Smooth muscle cell (in vitro differentiated cells): ENCODE results near the gene TDRD1. TPM values are rescaled to one million over a fixed set of nuclear protein-coding genes. Genes with fewer than 3 reads are reported as not detected.
A peak's percentile ranks its signal among the peaks of the same experiment; 100 is the strongest.

Experiments used
- DNase-seq: peaks from one replicate; lab custom pipeline; 2025; ENCODE audit not compliant: unreplicated experiment; lab: John Stamatoyannopoulos, UW
- H2AFZ ChIP-seq: fragments of 200-600 bp; sonication (generic); 2 replicates; pipeline ENCODE4 v1.6.0; 2016; ENCODE audit warnings: antibody characterized with exemption, low read depth, mild to moderate bottlenecking
- H3F3A ChIP-seq: fragments of 200-600 bp; sonication (generic); 2 replicates; pipeline ENCODE4 v1.6.0; 2017; ENCODE audit warnings: antibody characterized with exemption, low read depth
- H3K27ac ChIP-seq: fragments of 200-600 bp; sonication (generic); 2 replicates; pipeline ENCODE4 v1.5.1; 2016; ENCODE audit warnings: low read depth, mild to moderate bottlenecking
- H3K27me3 ChIP-seq: fragments of 200-600 bp; sonication (generic); 2 replicates; pipeline ENCODE4 v1.6.1; 2016; ENCODE audit warnings: low read depth, mild to moderate bottlenecking
- H3K36me3 ChIP-seq: fragments of 200-600 bp; sonication (generic); 2 replicates; pipeline ENCODE4 v1.5.1; 2016; ENCODE audit warnings: low read depth
- H3K4me1 ChIP-seq: fragments of 200-600 bp; sonication (generic); 2 replicates; pipeline ENCODE4 v1.5.1; 2016; ENCODE audit warnings: low read depth
- H3K4me2 ChIP-seq: fragments of 200-600 bp; sonication (generic); 2 replicates; pipeline ENCODE4 v1.6.0; 2016; ENCODE audit warnings: mild to moderate bottlenecking
- H3K4me3 ChIP-seq: fragments of 200-600 bp; sonication (generic); 2 replicates; pipeline ENCODE4 v1.5.1; 2016; ENCODE audit warnings: mild to moderate bottlenecking
- H3K79me2 ChIP-seq: fragments of 200-600 bp; sonication (generic); 2 replicates; pipeline ENCODE4 v1.6.0; 2016; ENCODE audit warnings: low read depth, mild to moderate bottlenecking
- H3K9ac ChIP-seq: fragments of 200-600 bp; sonication (generic); 2 replicates; pipeline ENCODE4 v1.6.0; 2016; ENCODE audit warnings: low read depth
- H3K9me3 ChIP-seq: fragments of 200-600 bp; sonication (generic); replicated peaks from 2 replicates; pipeline ENCODE4 v1.5.1; 2016; ENCODE audit warnings: low read depth
- H4K20me1 ChIP-seq: fragments of 200-600 bp; sonication (generic); 2 replicates; pipeline ENCODE4 v1.6.0; 2016; ENCODE audit warnings: low read depth
- WGBS: methylation state at CpG from one replicate; pipeline ENCODE4 v1.1.7; 2016; ENCODE audit warnings: low lambda C conversion rate; 5-methylcytosine and 5-hydroxymethylcytosine counted together
- polyA plus RNA-seq: library from polyadenylated mRNA; unstranded; fragments of >200 nt; fragmentation: Nextera tagmentation; extraction: Ambion mirVana; gene quantifications from 2 replicates; pipeline ENCODE4 v1.2.1, GENCODE V29; 2016
- total RNA-seq: library from RNA; depleted of rRNA; stranded (reverse); fragments of >200 nt; gene quantifications from 2 replicates; pipeline ENCODE4 v1.2.3, GENCODE V29; 2014
- TF ChIP-seq, protein P1 (sequence below): fragments of 200-600 bp; sonication (generic); IDR thresholded peaks from 2 replicates; pipeline ENCODE4 v1.5.1; 2017; ENCODE audit warnings: borderline replicate concordance, mild to moderate bottlenecking, antibody characterized with exemption; ENCODE audit not compliant: insufficient read depth, poor library complexity, severe bottlenecking

TDRD1 gene
- total and polyA plus RNA-seq, 2 experiments from 2014 or later: not detected

- peaks cover 35% of the 10 kb centered on the region for H4K20me1 ChIP-seq
- H3K79me2 ChIP-seq: peaks cover 45% of the 10 kb centered on the region
- no peaks in the 10 kb centered on the region for H3K27me3 ChIP-seq
- H3K4me3 ChIP-seq: peak overlapping the region; percentile 98
- DNase-seq: no peak
- no peaks in the 10 kb centered on the region for H3K36me3 ChIP-seq
- peak overlapping the region; percentile 98 for H3K9ac ChIP-seq
- peak overlapping the region; percentile 94 for H2AFZ ChIP-seq
- H3K4me1 ChIP-seq: peaks cover 3% of the 10 kb centered on the region
- WGBS: 10% methylated on average over 19 of the region's 19 CpGs
- H3F3A ChIP-seq: no peaks in the 10 kb centered on the region
- H3K4me2 ChIP-seq: peak overlapping the region; percentile 88
- TF ChIP-seq, protein P1, sequence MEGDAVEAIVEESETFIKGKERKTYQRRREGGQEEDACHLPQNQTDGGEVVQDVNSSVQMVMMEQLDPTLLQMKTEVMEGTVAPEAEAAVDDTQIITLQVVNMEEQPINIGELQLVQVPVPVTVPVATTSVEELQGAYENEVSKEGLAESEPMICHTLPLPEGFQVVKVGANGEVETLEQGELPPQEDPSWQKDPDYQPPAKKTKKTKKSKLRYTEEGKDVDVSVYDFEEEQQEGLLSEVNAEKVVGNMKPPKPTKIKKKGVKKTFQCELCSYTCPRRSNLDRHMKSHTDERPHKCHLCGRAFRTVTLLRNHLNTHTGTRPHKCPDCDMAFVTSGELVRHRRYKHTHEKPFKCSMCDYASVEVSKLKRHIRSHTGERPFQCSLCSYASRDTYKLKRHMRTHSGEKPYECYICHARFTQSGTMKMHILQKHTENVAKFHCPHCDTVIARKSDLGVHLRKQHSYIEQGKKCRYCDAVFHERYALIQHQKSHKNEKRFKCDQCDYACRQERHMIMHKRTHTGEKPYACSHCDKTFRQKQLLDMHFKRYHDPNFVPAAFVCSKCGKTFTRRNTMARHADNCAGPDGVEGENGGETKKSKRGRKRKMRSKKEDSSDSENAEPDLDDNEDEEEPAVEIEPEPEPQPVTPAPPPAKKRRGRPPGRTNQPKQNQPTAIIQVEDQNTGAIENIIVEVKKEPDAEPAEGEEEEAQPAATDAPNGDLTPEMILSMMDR: no peak
- no peaks in the 10 kb centered on the region for H3K9me3 ChIP-seq
- H3K27ac ChIP-seq: peak overlapping the region; percentile 95
These were observed 4.4 kb upstream of the TDRD1 start for GRCh38 chr10:114174695-114175188.

GRCh38 chr10:114175667-114176066 lies 3.5 kb upstream of the TDRD1 start:
- Histone ChIP-seq H3K4me3 (no peak overlapping the region), H3K79me2 (peaks cover 36% of the 10 kb centered on the region), H3K27me3 (no peaks in the 10 kb centered on the region), H3K9me3 (no peaks in the 10 kb centered on the region), H4K20me1 (peaks cover 25% of the 10 kb centered on the region), H3K27ac (no peak overlapping the region), H3K9ac (no peak overlapping the region), H2AFZ (no peak overlapping the region), H3F3A (no peaks in the 10 kb centered on the region), H3K4me1 (peaks cover 3% of the 10 kb centered on the region), H3K36me3 (no peaks in the 10 kb centered on the region), H3K4me2 (no peak overlapping the region)
- TF ChIP-seq, protein P1: no peak
- 96% methylated on average over 1 of the region's 1 CpG for WGBS
- no peak for DNase-seq

- no peak for DNase-seq
- 80% methylated on average over 1 of the region's 1 CpG for WGBS
- Histone ChIP-seq H3K36me3 (no peaks in the 10 kb centered on the region), H3K4me1 (peaks cover 3% of the 10 kb centered on the region), H3K9me3 (no peaks in the 10 kb centered on the region), H3K9ac (no peak overlapping the region), H3F3A (no peaks in the 10 kb centered on the region), H3K27me3 (no peaks in the 10 kb centered on the region), H3K4me3 (no peak overlapping the region), H3K79me2 (peaks cover 27% of the 10 kb centered on the region), H3K4me2 (no peak overlapping the region), H3K27ac (no peak overlapping the region), H4K20me1 (peaks cover 17% of the 10 kb centered on the region), H2AFZ (no peak overlapping the region)
- TF ChIP-seq, protein P1: no peak
These were observed 2.6 kb upstream of the TDRD1 start for GRCh38 chr10:114176511-114176910.

GRCh38 chr10:114179747-114180146 lies 594 bp downstream of the TDRD1 start:
- Histone ChIP-seq H3K79me2 (no peaks in the 10 kb centered on the region), H3F3A (no peaks in the 10 kb centered on the region), H3K9me3 (no peaks in the 10 kb centered on the region), H3K4me3 (no peak overlapping the region), H3K36me3 (no peaks in the 10 kb centered on the region), H3K9ac (no peak overlapping the region), H2AFZ (no peak overlapping the region), H4K20me1 (no peaks in the 10 kb centered on the region), H3K27ac (no peak overlapping the region), H3K4me1 (peaks cover 3% of the 10 kb centered on the region), H3K4me2 (no peak overlapping the region), H3K27me3 (no peaks in the 10 kb centered on the region)
- no peak for DNase-seq
- TF ChIP-seq, protein P1: no peak
- 78% methylated on average over 8 of the region's 8 CpGs for WGBS
